ENCODE results near the gene TRMT112. TPM values are rescaled to one million over a fixed set of nuclear protein-coding genes. Genes with fewer than 3 reads are reported as not detected.

TRMT112 gene
- total and polyA plus RNA-seq, 4 donors = 52.5 to 137 (median 131) TPM

DNA sequence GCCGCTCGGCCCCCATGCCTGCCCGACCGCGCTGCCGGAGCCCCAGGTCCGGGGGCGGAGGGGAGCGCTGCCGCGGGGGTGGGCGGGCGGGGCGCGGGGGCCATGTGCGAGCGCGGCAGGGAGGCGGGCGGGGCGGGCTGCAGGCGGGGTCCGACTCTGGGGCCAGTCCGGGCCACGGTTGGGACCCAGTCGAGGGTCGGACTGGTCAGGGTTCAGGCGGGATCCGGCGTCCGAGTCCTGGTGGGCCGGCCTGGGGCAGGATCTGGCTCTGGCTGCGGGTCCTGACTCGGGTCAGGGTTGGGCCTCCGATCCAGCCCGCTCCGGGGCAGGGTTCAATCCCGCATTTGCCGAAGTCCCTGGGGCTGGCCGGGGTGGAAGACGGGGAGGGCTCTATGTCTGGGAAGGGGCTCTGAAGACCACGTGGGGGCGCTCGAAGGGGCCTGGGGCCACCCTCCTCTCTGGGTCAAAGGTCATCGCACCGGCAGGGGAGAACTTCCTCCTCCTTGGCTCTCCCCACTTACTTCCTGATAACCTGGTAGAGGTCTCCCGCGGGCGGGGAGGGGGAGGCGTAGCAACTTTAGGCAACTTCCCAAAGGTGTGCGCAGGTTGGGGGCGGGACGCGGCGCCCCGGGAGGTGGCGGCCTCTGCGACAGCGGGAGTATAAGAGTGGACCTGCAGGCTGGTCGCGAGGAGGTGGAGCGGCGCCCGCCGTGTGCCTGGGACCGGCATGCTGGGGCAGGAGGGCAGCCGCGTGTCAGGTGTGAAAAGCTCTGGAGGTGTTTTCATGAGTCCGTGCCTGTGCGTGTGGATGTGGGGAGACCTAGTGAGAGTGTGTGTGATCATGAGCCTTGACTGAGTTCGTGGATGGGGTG lies 11.4 kb downstream of the TRMT112 start:
- TF ChIP-seq, protein P1, sequence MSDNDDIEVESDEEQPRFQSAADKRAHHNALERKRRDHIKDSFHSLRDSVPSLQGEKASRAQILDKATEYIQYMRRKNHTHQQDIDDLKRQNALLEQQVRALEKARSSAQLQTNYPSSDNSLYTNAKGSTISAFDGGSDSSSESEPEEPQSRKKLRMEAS (IDR thresholded peaks at IDR 0.05) = peak; percentile 68
- no peak for TF ChIP-seq JUND (IDR thresholded peaks at IDR 0.05)
- peak; percentile 74 to 78 for TF ChIP-seq RXRA (IDR thresholded peaks at IDR 0.05)
- TF ChIP-seq NR2F2 (IDR thresholded peaks at IDR 0.05) = peak; percentile 74
- TF ChIP-seq HNF4A (conservative IDR thresholded peaks at IDR 0.05) = peak; percentile 51 to 64
- TF ChIP-seq FOXA2 (IDR thresholded peaks at IDR 0.05) = no peak
- TF ChIP-seq, protein P2, sequence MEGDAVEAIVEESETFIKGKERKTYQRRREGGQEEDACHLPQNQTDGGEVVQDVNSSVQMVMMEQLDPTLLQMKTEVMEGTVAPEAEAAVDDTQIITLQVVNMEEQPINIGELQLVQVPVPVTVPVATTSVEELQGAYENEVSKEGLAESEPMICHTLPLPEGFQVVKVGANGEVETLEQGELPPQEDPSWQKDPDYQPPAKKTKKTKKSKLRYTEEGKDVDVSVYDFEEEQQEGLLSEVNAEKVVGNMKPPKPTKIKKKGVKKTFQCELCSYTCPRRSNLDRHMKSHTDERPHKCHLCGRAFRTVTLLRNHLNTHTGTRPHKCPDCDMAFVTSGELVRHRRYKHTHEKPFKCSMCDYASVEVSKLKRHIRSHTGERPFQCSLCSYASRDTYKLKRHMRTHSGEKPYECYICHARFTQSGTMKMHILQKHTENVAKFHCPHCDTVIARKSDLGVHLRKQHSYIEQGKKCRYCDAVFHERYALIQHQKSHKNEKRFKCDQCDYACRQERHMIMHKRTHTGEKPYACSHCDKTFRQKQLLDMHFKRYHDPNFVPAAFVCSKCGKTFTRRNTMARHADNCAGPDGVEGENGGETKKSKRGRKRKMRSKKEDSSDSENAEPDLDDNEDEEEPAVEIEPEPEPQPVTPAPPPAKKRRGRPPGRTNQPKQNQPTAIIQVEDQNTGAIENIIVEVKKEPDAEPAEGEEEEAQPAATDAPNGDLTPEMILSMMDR (IDR thresholded peaks at IDR 0.05; ENCODE audit: low read depth, low read length, missing input control) = no peak
- TF ChIP-seq GABPA (IDR thresholded peaks at IDR 0.05 in 1 of 2, conservative IDR thresholded peaks at IDR 0.05 in 1 of 2) = peak in 1 of 2 donors; percentile 66
- TF ChIP-seq SP1 (IDR thresholded peaks at IDR 0.05) = peak; percentile 65
- TF ChIP-seq, protein P3, sequence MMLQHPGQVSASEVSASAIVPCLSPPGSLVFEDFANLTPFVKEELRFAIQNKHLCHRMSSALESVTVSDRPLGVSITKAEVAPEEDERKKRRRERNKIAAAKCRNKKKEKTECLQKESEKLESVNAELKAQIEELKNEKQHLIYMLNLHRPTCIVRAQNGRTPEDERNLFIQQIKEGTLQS (IDR thresholded peaks at IDR 0.05) = no peak
- no peak for TF ChIP-seq FOXA1 (IDR thresholded peaks at IDR 0.05)
- TF ChIP-seq EGR1 (IDR thresholded peaks at IDR 0.05; ENCODE audit: low read depth in 2 of 2) = peak in 1 of 2 donors; percentile 20
- TF ChIP-seq YY1 (IDR thresholded peaks at IDR 0.05) = peak; percentile 71
- TF ChIP-seq, protein P4, sequence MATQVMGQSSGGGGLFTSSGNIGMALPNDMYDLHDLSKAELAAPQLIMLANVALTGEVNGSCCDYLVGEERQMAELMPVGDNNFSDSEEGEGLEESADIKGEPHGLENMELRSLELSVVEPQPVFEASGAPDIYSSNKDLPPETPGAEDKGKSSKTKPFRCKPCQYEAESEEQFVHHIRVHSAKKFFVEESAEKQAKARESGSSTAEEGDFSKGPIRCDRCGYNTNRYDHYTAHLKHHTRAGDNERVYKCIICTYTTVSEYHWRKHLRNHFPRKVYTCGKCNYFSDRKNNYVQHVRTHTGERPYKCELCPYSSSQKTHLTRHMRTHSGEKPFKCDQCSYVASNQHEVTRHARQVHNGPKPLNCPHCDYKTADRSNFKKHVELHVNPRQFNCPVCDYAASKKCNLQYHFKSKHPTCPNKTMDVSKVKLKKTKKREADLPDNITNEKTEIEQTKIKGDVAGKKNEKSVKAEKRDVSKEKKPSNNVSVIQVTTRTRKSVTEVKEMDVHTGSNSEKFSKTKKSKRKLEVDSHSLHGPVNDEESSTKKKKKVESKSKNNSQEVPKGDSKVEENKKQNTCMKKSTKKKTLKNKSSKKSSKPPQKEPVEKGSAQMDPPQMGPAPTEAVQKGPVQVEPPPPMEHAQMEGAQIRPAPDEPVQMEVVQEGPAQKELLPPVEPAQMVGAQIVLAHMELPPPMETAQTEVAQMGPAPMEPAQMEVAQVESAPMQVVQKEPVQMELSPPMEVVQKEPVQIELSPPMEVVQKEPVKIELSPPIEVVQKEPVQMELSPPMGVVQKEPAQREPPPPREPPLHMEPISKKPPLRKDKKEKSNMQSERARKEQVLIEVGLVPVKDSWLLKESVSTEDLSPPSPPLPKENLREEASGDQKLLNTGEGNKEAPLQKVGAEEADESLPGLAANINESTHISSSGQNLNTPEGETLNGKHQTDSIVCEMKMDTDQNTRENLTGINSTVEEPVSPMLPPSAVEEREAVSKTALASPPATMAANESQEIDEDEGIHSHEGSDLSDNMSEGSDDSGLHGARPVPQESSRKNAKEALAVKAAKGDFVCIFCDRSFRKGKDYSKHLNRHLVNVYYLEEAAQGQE (IDR thresholded peaks at IDR 0.05) = peak; percentile 52
- no peaks in the 10 kb centered on the region for H3K9me3 ChIP-seq (ENCODE audit: control insufficient read depth in 4 of 4, low read length in 3 of 4)
- no peaks in the 10 kb centered on the region for H3K27me3 ChIP-seq (ENCODE audit: control insufficient read depth in 4 of 4, insufficient read depth in 4 of 4, low read length in 3 of 4)
- no peaks in the 10 kb centered on the region for H3K36me3 ChIP-seq (ENCODE audit: control insufficient read depth in 4 of 4, insufficient read depth in 3 of 4, low read depth in 1 of 4, low read length in 3 of 4)
- peak; percentile 77 for DNase-seq (ENCODE audit: low spot score)
- peak overlapping the region; percentile 76 to 90 (median 85) for H3K4me3 ChIP-seq (ENCODE audit: low read depth in 1 of 3, low read length in 3 of 3)
- under 1% methylated on average over 71 of the region's 71 CpGs for whole genome bisulfite sequencing
- H3K9ac ChIP-seq (ENCODE audit: low read depth in 1 of 2, low read length in 2 of 2) = peak overlapping the region; percentile 52 to 87
- peaks cover 5 to 43% (median 33%) of the 10 kb centered on the region in 4 donors for H3K4me1 ChIP-seq (ENCODE audit: control insufficient read depth in 4 of 4, insufficient read depth in 4 of 4, low read length in 3 of 4)
- peak overlapping the region; percentile 94 to 98 for H3K27ac ChIP-seq (ENCODE audit: low read depth in 1 of 2, low read length in 2 of 2)

DNA sequence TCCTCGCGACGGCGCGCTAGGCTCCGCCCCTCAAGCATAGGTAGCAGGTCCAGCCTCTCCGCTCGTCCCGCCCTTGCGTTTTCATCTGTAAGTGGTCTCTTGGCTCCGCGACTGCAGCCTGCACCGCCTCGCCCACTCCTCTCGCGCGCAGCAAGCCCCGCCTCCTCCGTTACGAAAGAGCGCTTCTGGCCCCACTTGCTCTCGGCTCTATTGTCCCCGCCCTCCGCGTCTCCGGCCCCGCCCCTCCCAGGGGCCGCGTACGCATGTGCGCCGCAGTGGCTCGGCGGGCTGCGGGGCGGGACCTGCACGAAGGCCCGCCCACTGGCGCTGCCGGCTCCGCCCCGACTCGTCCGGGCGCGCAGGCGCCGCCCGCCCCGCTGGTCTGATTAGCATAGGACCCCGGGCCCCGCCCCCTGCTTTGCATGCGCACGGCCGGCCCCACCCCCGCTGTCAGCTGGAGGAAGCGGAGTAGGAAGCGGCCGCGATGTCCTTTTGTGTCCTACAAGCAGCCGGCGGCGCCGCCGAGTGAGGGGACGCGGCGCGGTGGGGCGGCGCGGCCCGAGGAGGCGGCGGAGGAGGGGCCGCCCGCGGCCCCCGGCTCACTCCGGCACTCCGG lies 12.2 kb downstream of the TRMT112 start, which contains the start of gene ESRRA:
Gene ESRRA, plus strand, starts transcription at position 450 of the 616 bp plus-strand sequence. CDS start 1,656 bp downstream, outside the sequence.
- peak within 1 kb of the TSS; percentile 84 to 87 for H3K9ac ChIP-seq (ENCODE audit: low read depth in 1 of 2, low read length in 2 of 2)
- H3K4me3 ChIP-seq (ENCODE audit: low read depth in 1 of 3, low read length in 3 of 3) = peak within 1 kb of the TSS; percentile 76 to 90 (median 85)
- no peaks in the 10 kb centered on the region for H3K9me3 ChIP-seq (ENCODE audit: control insufficient read depth in 4 of 4, low read length in 3 of 4)
- no peaks in the 10 kb centered on the region for H3K27me3 ChIP-seq (ENCODE audit: control insufficient read depth in 4 of 4, insufficient read depth in 4 of 4, low read length in 3 of 4)
- H3K36me3 ChIP-seq (ENCODE audit: control insufficient read depth in 4 of 4, insufficient read depth in 3 of 4, low read depth in 1 of 4, low read length in 3 of 4) = no peaks in the 10 kb centered on the region
- H3K27ac ChIP-seq (ENCODE audit: low read depth in 1 of 2, low read length in 2 of 2) = peak within 1 kb of the TSS; percentile 94 to 98
- DNase-seq (ENCODE audit: low spot score) = peak; percentile 99
- under 1% methylated on average over 81 of the region's 81 CpGs for WGBS
- peaks cover 4 to 49% (median 37%) of the 10 kb centered on the region in 4 donors for H3K4me1 ChIP-seq (ENCODE audit: control insufficient read depth in 4 of 4, insufficient read depth in 4 of 4, low read length in 3 of 4)
- TF ChIP-seq FOXA2 (IDR thresholded peaks at IDR 0.05) (no peak), NR2F2 (IDR thresholded peaks at IDR 0.05) (no peak), RAD21 (IDR thresholded peaks at IDR 0.05) (no peak), EGR1 (IDR thresholded peaks at IDR 0.05; ENCODE audit: low read depth in 2 of 2) (peak; percentile 28 to 47), GABPA (IDR thresholded peaks at IDR 0.05 in 1 of 2, conservative IDR thresholded peaks at IDR 0.05 in 1 of 2) (peak in 1 of 2 donors; percentile 26), JUND (IDR thresholded peaks at IDR 0.05) (no peak), TAF1 (conservative IDR thresholded peaks at IDR 0.05) (no peak), YY1 (IDR thresholded peaks at IDR 0.05) (peak; percentile 60), FOXA1 (IDR thresholded peaks at IDR 0.05) (peak; percentile 12), HNF4G (IDR thresholded peaks at IDR 0.05) (no peak)
- TF ChIP-seq, protein P5, sequence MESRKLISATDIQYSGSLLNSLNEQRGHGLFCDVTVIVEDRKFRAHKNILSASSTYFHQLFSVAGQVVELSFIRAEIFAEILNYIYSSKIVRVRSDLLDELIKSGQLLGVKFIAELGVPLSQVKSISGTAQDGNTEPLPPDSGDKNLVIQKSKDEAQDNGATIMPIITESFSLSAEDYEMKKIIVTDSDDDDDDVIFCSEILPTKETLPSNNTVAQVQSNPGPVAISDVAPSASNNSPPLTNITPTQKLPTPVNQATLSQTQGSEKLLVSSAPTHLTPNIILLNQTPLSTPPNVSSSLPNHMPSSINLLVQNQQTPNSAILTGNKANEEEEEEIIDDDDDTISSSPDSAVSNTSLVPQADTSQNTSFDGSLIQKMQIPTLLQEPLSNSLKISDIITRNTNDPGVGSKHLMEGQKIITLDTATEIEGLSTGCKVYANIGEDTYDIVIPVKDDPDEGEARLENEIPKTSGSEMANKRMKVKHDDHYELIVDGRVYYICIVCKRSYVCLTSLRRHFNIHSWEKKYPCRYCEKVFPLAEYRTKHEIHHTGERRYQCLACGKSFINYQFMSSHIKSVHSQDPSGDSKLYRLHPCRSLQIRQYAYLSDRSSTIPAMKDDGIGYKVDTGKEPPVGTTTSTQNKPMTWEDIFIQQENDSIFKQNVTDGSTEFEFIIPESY (IDR thresholded peaks at IDR 0.05) = no peak
- TF ChIP-seq, protein P1 (IDR thresholded peaks at IDR 0.05) = no peak
- TF ChIP-seq, protein P3 (IDR thresholded peaks at IDR 0.05) = no peak

Data from liver (tissue), 9 donors.